CD4-positive, alpha-beta T cell treated with Interleukin-2 at 100 ng/mL for 4 hours (primary cell): ENCODE measurements around the gene EIF2B2.
"Not testable (repeated sequence)": the region's sequence is repeated elsewhere in the genome, so short reads cannot be mapped to it uniquely, and the experiment has no call there.

Experiments
- DNase-seq: peaks from one replicate; pipeline ENCODE4 v3.0.0-alpha.2; 2020; ENCODE audit warnings: low spot score

The EIF2B2 gene

DNA sequence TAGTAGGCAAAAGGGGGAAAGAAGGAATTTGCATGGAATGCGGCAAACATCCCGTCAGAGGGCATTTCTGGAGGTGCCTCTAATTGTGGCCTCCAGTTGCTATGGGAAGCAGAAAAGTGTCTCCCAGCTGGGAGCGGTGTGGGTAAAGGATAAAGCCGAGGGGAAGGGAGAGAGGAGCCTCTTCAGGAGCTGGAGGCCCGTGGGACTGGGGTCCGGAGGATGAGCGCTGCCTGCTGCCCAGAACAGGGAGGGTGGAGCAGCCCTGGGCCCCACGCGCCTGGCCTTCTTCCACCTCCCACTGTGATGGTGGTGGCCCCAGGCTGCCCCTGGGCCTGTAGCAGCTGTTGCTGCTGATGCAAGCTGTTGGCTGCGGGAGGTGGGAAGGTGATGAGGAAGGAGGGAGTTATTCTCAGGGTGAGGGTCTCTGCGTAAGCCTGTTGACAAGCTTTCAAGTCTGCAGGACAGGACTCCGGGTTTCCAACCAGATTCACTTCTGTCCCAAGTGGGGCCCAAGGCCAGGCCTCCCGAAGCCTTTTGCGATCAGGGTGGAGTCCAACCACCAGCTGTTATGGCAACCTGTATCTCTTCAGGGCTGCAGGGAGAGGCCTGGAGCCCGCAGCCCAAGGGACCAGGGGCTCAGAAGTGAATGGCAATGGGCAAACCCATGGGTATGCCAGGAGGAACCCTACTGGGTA, 28.2 kb upstream of the EIF2B2 start:
- no peak for DNase-seq

DNA sequence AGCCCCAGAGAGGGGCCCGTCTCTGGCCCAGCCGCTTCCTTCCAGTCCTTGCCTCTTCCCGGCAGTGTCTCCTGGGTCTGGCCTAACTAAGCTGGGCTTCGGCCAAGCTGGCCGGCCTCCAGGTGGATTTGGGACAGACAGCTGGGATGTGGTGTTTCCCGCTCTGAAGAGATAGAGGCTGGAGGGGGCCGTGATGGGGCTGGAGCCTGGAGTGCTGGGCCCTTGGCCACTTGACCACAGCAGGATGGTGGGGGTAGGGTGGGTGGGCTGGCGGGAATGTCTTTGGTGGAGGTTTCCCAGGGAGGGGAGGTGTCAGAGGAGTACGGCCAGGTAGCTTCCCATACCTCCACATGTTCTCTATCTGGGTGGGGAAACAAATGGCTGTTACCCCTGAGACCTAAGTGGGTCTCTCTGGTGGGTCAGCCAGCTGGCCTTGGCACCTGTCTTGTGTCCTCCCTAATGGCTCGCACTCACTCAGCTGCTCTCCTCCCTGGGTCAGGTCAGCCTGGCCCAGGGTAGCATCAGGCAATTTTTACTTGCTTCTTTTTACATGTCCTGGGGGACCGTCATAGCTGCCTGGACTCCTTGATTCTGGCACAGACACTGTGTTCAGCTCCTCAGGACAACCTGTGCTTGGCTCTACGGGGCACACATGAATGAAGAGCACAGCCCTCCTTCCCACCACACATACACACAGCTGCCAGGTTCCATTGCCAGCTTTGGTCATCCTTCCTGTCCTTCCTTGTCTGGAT, 27.5 kb upstream of the EIF2B2 start:
- no peak for DNase-seq

DNA sequence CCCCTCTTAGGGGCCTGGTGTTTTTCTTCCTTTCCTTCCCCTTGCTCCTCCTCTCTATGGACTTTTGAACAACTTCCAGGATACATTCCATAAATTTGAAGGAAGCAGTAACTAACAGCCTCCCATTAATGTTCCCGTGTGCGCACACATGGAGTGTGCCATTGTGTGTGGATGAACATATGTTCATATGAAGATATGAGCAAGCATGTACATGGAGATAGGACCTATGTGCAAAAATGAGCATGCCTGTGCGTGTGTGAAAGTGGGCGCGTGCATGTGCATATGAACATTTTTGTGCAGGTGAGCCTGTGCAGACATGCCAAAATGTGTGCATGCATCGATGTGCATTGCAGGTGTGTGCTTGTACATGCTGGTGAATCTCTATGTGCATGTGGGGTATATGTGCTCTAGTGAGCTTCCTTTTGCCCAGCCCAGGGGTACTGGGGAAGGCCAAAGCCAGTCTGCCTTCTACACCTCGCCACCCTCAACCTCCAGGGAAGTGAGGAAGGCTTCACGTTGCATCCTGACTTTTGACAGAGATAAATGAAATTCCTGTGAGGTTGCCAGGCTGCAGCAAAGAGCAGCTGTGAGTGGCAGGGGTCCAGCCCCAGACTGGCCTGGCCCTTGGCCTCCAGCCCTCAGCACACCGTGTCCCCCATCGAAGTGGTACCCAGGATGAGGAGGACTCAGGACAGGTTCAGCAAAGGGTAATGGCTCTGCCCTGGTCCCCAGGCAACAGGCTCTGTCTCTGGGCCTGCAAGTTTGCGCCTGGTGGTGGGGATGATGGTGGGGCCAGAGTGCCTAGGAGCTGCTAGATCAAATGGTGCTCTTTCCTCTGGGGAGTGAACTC, 26.2 kb upstream of the EIF2B2 start:
- no peak for DNase-seq

DNA sequence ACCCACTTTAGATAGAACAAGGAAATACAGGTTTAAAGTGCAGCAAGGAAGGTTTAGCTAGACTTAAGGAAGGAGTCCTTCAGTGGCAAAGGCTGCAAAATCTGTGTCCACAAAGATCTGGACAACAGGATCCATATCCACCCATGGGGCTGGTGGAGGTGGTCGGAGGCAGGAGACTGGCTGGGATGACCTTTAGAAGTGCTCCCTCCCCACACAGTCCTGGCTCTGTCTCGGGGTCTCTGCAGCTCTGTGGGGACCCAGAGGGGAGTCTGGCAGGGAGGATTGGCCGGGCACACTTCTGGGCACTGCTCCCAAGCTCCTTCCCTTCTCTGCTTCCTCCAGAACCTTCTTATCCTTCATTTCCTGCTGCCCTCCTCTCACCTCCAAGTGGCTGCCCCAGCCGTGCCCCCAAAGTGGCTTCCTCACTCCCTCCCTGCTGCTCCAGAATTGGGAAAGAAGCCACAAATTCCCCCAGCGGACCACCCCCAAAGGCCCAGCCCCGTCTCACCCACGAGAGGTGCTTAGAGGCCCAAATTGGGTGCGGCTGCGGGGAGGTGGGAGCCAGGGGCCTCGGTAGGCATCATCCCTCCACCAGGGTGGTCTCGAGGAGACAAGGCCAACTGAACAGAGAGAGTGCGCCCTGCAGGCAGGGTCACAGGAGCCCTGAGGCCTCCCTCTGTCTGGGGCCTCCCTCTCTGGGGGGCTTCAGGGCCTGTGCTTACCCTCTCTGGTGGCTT, 25.4 kb upstream of the EIF2B2 start:
- DNase-seq = no peak

GRCh38 chr14:74977901-74978385, 24.8 kb upstream of the EIF2B2 start:
- no peak for DNase-seq

DNA sequence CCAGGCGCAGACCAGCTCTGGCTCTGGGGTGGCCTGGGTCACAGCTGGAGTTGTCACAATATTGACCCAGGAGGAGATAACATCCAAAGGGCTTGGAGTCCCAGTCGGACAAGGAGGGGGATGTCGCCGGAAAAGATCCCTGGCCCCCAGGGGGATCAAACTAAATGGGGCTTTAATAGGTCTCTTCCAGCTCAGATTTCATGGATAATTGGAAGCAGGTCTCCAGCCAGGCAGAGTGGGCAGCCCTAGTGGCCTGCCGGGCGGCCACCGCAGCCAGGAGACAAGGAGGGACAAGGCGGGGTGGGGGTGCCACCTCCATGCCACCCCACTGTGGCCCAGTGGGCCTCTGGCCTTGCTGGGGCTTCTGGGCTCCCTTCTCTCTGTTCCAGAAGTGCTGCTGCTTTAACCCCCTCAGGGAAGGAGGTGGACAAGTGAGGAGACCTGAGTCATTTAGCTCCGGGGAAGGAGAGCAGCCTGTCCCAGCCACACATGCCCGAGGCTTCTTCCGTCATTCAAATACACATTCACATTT, 24.2 kb upstream of the EIF2B2 start:
- no peak for DNase-seq

DNA sequence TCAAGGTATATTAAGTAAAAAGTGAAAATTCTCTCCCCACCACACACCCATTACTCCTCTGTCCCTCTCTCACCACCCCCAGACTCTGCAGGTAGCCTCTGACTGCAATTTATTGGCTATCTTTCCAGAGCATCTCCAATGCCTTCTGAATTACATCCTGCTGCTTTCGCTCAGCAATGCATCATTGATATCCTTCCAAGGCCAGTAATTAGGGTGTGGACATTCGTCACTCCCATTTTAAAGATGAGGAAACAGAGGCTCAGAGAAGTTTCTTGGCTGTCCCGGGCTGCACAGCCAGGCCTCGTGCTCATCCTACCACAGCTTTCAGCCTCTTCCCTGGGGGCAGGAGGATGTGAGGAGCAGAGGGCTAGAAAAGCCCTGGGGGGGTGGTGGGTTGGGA, 23.7 kb upstream of the EIF2B2 start:
- DNase-seq = no peak

DNA sequence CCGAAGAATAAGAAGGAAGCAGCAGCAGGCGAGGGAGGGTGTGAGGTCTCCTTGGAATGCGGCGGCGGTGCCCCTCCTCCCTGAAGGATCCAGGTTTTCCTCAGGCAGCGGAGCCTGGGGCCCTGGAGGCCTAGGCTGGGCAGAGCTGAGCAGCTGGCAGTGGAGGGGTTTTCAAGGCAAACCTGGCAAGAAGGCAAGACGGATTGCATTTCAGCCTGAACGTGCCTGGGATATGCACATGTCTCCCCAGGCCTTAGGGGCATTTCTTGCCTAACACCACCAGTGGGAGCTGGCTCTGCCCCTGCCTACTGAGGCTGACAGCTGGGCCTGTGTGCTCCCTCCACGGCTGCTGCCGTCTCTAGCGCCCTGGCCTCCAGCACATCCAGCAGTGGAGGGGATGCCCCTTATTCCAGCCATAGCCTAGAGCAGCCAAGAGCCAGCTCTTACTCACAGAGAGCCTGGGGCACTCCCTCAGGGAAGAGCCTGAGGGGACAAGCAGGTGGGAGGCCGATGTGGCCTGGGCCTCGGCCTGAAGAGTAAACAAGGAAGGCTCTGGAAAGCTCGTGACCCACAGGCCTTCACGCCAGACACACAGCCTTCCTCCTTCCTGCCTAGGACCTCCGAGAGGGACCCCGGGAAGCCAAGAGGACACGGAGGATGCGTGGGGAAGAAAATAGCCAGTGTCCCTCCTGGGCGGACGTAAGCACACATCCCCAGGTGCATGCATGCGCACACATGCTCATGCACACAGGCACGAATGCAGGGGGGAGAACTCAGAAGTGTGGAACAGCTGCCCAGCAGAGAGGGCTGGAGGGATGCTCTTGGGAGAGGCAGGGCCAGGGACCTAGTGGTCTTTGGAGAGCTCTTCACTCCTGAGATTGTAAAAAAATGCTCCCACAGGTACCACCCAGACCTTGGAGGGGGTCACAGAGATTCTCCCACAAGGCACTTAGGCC, 23.0 kb upstream of the EIF2B2 start:
- DNase-seq = no peak

DNA sequence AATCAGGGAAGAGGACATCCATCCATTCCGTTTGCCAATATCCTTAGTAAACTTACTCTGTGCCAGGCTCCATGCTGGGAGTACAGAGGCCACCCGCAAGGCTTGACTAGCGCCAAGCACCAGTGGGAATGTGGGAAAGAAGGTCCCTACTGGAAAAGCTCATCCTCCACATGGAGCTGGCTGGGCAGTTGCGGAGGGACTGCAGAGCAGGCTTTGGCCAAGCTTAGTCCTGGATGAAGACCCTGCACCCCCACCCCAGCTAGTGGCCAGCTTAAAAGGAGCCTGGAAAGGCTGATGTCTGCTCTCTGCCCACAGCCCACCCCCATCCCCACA, 22.4 kb upstream of the EIF2B2 start:
- no peak for DNase-seq

DNA sequence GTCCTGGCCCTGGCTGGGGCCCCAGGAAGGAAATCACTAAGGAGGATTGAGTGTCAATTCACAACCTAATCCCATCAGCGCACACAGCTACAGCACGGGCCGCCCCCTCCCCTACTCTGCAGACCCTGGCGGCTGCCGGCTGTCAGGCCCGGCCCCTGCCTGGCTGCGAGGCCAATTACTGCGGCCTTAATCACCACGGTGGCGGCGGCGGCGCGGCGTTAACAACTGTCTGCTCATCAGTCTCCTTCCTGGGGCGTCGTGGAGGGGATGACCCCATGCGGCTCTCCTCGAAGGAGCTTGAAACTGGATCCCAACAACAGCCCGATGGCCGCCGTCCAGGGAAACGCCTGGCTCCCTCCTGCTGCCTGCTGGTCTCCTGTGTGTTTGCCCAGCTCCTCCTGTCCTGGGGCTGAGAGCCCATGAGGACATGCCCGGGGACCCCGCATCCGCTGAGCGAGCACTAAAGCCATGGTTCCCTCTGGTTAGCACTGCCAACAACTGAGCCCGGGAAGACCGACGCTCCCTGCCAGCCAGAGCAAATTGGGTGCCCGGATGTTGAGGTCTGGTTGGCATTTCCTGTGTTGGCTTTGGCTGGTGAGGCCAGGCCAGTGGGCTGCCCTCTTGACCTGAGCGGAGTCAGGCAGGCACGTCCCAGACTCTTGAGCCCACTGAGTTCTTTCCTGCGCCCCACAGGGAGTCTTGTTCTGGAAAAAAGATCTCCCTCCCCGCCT, 21.8 kb upstream of the EIF2B2 start:
- no peak for DNase-seq

- no peak for DNase-seq
These were observed 21.3 kb upstream of the EIF2B2 start for GRCh38 chr14:74981462-74981782.

GRCh38 chr14:74981833-74982232, 20.9 kb upstream of the EIF2B2 start:
- no peak for DNase-seq

GRCh38 chr14:74982661-74983060, 20.1 kb upstream of the EIF2B2 start:
- DNase-seq = no peak

GRCh38 chr14:74983343-74983742, 19.4 kb upstream of the EIF2B2 start:
- no peak for DNase-seq

DNA sequence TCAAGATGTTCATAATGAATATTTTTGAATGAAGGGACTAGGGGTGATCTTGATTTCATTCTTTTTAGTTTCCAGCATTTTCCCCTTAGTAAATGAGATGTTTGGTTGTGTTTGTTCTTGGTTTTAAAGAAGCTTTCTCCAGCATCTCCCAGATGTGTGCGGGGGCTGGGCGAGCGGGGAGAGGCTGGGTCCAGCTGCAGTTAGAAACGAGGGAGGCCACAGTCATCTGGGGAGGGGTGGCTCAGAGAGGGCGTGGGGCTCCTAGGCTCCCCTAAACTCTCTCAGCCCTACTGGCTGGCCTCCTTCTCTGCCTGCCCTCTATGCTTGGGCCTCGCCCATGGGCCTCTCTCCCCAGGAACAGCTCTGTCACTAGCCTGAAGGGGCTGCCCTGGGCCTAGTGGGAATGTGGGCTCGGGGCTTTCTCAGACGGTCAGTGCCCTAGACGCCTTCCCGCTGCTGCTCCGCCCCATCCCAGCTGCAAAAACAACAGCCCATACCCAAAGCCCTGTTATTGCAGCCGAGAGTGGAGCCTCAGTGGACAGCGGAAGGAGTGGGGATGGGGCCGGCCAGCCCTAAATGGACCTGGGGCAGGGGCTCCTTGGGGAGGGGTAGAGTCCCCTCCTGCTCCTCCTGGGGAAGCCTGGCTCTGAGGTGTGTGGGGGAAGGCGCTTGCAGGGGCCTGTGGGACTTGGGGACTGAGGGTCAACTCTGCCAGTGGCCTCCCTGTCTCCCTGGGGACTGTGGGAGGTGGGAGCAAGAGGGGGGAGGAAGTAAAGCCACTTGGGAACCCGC, 18.3 kb upstream of the EIF2B2 start:
- DNase-seq = no peak

DNA sequence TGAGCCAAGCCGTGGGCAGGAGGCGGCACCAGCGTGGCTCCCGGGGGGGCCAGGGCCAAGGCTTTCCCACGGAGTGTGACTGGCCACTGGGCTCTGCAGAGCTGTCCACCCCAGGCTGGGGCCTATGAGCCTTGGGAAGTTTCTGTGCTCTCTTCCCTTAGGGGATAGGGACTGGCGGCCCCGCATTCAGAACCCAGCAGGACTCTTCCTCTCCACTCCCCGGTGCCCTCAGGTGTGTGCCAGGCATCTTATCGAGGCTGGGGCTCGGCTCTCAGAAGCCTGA, 17.8 kb upstream of the EIF2B2 start:
- DNase-seq = no peak

- no peak for DNase-seq
These were observed 16.9 kb upstream of the EIF2B2 start for GRCh38 chr14:74985806-74986205.

DNA sequence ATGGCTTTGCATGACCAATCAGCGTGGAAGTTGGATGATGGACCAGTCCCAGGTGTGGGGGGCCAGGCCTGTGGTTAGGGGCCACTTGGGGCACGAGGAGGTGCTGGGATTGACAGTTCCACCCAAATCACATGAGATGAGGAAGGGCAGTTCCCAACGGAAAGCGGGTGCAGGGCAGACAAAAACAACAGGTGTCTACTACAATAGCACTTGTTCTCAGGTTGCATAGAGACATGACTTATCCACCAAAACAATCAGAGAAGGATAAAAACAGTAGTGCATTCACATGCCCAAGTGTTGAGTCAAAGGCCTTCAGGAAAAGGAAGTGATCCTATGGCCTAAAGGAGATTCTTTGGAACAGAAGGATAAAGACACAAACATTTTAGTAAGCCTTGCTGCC, 14.6 kb upstream of the EIF2B2 start:
- DNase-seq = no peak

DNA sequence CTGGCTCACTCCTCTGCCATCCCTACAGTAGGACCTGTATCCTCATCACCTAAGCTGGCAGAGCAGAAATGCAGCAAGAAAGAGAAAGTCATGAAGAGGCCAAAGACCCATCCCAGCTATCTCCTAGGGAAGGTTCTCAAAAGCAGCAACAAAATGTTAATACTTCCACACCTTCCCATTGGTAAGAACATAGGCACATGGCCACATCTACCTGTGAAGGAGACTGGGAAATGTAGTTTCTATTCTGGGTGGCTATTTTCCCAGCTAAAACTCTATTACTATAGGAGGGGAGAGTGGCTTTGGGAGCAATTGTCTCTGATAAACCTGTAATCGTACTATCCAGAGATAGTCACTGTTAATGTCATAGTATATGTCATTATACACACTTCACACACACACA, 13.7 kb upstream of the EIF2B2 start:
- no peak for DNase-seq

GRCh38 chr14:74994182-74994581, 8.5 kb upstream of the EIF2B2 start:
- not testable (repeated sequence) for DNase-seq
